ENCODE measurements around the gene PARP6.

Gene PARP6

DNA sequence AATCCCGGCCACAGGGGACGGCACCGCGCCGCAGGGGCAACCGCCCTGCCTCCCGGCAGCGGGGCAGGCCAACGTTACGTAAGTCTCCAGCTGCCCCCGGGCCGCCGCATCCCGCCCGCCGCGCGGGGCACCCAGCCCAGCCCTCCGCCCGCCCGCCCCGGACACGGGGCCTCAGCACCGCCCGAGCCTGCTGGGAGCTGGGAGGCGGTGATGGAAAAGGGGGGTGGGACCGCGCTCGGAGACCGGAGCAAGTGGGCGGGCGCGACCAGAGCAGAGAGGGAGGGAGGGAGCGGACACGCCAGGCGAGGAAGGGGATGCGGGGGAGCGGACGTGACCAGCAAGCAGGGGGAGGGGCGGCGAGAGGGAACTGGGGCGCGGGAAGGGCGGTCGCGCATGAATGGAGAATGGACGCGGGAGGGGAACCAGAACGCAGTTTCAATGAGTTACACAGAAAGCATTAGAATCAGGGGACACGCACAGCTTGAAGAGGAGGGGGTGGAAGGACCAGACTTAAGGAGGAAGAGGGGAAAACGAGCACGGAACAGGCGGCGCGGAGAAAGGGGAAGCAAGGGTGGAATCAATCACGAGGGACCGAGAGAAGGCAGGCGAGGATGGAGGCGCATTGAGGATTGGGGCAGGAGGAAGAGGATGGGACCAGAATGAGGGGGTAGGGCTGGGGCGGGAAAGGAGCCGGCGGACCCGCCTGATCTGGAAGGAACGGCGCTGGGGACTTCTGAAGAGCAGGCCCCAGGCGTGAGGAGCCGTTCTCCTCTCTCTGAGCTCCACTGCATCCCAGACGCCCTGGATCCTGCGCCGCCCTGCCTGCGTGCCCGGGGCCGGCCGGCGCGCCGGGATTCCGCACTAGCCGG, 41.9 kb downstream of the PARP6 start:
- DNase-seq (ENCODE audit: low spot score), result peak; percentile 89

DNA sequence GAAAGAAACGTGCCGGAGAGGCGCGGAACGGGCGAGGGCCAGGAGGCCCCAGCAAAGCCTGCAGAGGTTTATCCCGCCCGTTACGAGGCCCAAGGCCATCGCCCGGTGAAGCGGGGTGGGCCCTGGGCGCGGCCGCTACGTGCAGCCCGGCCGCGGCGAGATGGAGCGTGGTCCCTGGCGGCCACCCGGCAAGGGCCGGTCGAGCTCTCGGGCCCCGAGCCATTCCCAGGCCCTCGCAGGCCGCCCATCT, 42.5 kb downstream of the PARP6 start:
- DNase-seq (ENCODE audit: low spot score), result no peak

DNA sequence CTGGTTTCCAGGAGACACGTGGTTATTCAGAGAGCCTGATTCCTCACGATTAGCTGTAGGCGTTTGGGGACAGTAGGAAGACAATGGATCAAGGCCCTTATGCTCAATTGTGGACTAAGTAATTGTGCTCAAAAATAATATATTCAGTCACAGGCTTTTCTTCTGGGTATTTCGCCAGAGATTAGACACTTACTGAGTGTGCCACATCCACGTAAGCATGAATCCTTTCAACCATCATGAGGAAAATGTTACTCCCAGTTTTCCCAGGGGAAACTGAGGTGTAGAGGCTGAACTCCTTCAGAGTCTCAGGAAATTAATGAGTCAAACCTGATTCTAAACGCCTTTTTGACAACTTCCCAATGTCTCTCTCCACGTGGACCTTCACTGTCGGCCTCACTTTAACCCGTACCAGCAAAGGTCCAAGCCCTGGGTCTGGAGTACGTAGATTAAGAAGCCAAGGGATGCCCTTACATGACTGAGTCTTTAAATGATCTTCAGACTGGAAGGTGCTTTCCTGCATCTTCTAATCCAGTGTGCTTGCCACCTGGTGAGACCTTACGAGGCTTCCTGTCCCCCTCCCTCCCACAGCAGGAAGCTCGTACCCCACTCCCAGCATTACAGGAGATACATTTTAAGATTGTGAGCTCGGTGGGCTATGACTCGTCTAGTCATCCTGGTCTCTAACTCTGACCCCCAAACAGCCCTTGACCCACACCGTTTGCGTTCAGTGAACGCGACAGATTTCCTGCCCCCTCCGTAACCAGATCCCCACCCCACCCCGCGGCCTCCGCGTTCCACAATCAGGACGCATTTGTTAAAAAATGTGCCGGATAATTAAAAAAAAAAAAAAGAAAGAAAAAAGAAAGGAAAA, 43.0 kb downstream of the PARP6 start:
- peak; percentile 18 for DNase-seq (ENCODE audit: low spot score)

DNA sequence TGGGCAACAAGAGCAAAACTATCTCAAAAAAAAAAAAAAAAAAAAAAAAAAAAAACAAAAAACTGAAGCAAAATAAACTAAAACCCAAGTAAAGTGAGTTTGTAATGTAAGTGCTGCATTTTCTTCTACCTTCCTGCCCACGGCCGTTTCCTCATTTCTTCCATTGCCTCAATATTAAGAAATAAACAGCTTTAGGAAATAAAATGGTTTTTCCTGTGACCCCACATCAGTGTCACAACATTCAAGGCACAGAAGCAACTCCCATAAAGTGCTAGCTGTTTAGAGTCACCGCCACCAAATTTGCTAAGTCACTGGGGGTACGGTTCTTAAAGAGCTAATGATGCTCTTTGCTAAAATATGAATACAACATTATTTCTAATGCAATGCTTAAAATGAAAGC, 44.6 kb downstream of the PARP6 start:
- DNase-seq (ENCODE audit: low spot score), result no peak

DNA sequence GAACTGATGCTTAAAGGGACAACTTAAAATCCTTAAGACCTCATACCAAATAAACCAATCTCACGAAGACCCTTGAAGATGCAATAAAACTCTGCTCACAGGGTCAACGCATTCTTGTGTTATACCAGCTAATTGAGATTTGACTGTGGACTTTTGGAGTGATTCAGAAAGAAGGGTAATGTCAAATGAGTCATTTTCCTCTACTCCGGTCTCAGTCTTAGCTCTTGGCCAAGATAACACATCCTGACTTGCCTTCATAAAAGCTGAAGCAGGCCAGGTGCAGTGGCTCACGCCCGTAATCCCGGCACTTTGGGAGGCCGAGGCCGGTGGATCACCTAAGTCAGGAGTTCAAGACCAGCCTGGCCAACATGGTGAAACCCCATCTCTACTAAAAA, 45.2 kb downstream of the PARP6 start:
- DNase-seq (ENCODE audit: low spot score), result no peak

DNA sequence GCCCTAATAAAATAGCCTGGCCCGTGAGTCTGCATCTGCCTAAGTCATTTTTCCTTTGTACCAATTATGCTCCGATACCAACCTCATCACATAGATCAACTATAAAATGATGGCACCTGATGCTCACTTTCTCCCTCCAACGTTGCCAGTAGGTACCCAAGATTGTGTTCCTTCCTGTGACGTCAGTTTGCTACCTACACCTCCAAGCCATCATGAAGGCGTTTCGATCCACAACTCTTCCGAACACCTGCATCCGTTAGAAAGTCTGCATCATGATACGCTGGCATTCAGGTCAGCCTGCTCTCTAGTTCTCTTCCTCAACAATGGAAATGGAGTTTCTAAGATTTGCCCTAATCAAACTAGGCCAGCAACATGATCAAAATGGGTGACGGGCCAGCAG, 49.1 kb downstream of the PARP6 start:
- DNase-seq (ENCODE audit: low spot score), result no peak

DNA sequence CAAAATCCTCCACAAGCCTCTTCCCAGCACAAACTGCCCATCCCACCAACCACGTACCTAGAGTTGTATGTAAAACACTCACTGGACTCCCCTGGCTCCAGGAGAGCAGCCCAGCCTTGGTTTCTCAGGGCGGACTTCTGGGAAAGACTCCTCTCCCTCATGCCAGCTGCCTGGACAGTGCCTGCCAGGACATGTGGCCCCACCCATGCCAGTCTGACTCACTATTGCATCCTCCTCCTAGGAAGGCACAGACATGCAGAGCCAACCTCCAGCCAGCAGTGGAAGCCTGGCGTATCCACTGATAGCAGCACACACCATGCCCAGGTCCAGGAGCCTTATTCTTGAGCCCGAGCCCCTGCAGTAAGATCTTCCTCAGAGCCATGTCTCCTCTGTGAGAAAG, 50.0 kb downstream of the PARP6 start:
- DNase-seq (ENCODE audit: low spot score), result no peak

DNA sequence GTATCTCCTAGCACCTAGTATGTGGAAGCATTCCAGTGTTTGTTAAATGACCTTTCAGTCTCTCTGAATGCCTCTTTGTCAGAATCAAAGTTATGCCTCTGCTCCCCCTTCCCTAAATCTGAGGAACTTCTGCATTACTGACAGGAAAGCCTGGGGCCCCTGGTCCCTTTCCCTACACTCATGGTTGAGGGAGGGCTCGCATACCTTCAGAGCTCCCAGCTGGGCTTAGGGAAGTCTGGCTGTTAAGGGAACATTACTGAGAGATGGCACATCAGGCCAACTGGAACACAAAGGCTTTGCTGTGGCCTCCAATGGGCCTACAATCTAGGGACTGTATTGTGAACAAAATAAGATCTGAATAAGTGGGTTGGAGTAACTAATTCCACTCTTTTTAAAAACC, 51.7 kb downstream of the PARP6 start:
- no peak for DNase-seq (ENCODE audit: low spot score)

DNA sequence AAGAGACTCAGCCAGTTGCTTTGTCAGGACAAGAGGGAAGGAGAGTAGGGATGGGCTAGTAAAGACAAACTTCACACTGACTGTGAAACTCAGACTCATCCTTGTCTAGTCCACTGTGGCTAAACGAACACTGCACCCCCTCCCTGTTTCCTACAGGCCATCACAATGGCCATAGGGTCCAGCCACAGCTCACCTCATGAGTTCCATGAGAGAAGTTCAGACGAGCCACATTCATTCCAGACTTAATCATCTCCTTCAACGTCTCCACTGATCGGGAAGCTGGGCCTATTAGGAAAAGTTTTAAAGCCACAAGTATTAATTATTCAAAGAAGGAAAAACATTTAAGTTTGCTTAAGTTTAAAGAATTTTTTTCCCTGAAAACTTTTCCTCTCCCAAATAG, 55.1 kb downstream of the PARP6 start:
- no peak for DNase-seq (ENCODE audit: low spot score)

DNA sequence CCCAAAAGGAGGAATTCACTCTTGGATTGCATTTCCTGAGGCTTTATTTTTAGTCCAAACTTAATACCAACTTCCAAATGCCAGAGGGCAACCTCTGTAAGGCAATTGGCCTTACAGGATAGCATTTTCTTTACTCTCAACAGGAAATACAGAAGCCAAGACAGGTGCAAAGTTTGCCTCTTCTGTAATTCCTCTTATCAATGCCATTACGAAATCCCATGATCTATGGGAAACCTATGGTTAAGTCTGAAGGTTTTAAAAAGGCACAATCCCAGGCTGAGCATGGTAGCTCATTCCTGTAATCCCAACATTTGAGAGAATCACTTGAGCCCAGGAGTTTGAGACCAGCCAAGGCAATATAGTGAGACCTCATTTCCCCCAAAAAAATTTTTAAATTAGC, 56.3 kb downstream of the PARP6 start:
- DNase-seq (ENCODE audit: low spot score), result no peak

DNA sequence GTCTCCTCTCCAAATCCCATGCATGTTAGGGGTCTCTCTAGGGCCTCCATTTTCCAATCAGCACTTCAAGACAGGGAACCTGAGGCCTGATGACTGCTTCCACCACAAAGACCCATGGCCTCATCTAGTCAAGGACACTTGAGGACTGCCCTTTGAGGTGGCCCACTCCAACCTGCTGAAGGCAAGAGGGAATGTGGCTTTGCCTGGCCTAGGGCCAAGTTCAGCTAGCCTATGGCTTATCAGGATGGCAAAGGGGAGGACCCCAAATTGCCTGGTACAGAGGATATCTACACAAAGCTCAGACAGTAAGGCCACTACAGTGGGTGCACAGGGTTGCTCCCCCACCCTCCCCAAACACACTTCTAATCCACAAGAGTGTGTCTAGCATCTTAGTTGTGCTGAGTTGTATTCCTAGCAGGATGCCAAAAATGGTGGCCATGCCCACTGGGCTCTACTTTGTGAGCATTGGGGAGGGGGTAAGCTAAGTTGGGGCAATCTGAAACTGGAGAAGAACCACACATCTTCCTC, 64.7 kb downstream of the PARP6 start:
- no peak for DNase-seq (ENCODE audit: low spot score)

DNA sequence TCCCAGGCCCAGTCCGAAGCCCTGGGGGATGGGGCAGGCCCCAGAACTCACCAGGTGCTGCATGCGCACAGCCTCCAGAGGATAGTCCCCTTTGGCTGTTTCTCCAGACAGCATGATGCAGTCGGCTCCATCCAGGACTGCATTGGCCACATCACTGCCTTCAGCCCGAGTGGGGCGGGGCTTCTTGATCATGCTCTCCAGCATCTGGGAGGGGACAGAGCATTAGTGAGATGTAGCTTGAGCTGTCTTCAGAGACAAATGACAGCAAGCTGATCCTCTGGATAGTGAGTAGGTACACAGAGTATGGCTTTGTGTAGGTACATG, 65.7 kb downstream of the PARP6 start:
- DNase-seq (ENCODE audit: low spot score), result no peak

DNA sequence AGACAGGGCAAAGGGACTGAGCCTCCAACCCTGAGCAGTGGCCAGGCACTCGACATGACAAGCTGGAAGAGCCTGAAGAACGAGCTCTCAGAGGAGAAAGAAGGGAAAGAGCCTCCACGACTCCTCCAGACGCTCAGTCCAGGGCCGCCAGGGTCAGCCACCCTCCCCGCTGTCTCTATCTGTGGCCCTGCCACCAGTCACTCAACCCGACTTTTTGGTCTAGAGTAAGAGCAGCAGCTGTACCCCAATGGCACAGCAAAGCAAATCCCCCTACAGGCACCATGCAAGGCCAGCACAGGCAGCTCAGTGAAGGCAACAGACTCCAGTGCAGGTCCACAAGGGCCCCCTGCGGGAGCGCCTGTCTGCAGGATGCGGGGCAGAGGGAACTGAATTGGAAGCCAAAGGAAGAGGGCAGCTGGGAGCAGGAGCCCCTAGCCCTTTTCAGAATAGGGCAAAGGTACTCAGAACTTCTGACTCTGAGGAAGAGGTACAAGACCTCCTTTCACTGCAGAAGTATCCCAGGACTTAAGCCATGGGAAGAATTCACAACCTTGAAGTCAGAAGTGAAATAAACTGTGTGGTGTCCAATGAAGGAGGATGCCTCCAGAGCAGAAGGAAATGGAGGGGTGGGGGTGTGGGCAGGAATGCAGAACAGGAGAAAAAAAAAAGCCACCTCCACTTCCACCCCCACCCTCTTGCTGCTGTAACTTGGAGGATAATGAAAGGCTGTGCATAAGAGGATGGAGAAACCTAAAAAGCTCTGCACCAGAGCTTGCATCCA, 66.3 kb downstream of the PARP6 start:
- DNase-seq (ENCODE audit: low spot score), result no peak

DNA sequence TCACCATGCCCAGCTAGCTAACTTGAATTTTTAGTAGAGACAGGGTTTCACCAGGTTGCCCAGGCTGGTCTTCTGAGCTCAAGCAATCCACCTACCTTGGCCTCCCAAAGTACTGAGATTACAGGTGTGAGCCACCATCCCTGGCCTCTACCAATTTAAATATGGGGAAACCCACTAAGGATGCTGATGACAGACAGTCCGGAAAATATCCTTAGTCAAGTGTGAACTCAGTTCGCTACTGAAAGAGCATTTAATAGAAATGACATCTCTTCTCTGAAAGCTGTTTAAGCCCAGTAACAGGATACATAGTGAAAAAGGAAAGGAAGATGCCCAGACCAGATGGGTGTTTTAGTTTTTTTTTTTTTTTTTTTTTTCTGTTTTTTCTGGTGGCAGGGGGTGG, 67.1 kb downstream of the PARP6 start:
- DNase-seq (ENCODE audit: low spot score), result no peak

DNA sequence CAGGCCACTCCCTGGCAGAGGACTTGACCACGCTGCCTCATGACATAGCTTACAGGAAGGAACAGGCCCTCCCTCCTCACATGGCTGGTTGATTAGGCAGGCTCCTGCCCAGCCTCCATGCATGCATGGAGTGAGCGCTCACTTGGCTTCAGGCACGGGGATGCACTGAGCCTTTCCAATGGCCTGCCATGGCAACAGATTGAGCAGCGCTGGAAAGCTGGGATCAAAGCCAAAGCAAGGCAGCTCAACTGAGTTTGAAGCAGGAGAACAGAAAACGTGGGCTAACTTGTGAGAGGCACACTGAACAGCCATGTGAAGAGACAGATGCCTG, 68.9 kb downstream of the PARP6 start:
- peak; percentile 89 for DNase-seq (ENCODE audit: low spot score)

DNA sequence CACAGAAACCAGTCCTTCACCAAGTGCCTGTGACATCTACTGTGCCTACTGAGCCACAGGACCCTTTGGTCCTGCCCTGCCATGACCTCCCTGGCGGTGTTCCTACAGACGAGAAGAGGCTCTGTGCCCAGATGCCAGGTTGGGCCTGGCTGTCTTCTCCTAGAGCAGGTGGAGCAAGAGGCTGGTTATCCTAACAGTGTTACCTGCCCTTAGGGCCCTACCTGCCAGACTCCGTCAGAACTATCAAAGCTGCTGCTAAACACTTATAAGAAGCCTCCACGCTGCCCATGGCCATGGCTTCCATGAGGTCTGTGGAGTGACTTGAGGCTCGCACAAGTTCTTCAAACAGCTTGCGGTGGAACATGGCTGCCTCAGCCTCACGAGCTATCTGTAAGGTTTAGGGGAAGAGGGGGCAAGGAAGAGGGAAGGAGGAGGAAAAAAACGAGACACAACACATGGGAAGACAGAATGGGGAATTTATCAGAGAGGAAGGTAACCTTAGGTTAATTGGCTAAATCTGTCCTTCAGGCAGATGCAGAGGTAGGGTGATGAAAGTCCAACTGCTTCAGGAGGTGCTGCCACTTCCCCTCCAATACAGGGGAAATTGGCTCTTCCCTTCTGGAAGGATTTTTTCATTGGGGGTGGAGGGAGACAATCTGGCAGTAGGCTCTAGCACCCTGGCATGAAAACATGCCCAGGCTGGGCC, 69.4 kb downstream of the PARP6 start:
- DNase-seq (ENCODE audit: low spot score), result no peak

DNA sequence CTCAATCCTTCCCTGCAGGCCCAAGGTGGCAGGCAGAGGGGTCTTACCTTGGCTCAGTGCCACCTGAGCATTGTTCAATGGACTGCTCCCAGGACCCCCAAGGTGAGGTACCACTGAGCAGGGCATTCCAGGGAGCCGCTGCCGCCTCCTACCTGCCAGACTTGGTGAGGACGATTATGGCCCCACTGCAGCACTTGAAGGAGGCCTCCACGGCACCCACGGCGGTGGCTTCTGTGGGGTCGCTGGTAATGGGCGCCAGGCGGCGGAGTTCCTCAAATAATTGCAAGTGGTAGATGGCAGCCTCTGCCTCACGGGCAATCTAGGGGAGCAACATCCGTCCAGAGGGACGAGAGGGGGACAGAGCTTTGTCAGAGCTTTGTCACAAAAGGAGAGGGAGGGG, 70.1 kb downstream of the PARP6 start:
- DNase-seq (ENCODE audit: low spot score), result no peak

DNA sequence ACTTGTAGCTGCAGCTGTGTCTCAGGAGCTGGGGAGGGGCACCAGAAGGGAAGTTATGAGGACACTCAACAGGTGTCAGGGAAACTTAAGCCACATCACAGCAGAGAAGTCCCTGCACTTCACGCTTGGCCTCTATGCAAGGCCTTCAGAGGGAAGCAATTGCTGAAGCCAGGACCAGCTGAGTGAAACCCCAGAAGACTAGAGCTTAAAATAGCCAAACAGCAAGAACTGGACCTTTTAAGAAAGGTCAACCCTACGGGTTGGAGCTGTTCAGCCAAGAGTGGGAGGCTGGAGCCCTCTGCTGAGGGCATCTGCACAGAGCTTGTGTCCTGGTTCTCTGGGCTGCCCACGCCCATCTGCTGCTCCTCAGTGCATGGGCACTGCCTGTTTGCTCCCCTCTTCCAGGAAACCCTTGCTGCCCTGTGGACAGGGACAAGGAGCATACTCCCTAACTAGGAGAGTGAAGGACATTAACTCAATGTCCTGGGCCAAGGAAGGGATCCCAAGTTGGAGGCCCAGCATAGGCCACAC, 70.9 kb downstream of the PARP6 start:
- DNase-seq (ENCODE audit: low spot score), result no peak

DNA sequence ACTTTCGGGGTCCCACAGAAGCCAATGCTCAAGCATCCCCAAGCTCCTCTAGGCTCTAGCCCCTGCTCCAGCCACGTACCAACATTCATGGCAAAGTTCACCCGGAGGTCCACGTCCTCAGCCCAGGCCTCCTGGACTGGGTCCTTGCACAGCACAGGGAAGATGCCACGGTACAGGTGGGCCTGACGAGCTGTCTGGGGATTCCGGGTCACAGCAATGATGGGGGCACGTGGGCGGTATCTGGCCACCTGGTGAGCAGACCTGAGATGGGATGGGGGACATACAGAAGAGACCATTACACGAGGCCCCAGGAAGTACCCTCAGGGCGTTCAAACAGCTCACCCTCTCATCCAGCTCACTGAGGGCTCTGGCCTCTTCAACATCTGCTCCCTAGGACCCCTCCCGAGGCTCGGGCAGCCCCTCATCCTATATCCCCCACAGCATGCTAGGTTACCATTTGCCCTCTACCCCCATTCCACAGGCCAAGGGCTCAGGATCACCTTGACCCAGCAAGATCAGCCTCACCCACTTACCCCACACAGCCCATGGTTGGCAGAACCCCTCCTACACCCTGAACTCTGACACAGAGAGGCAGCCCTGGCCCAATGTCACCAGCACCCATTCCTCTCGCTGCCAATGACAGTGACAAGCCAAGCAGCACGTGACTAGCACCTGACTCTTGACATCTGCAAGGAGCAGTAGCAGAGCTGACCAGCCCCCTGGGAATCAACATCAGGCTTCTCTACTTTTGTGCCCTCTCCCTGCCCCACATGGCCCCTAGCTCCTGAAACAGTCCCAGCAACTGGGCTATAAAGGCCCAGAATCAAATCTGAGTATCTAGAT, 71.7 kb downstream of the PARP6 start:
- DNase-seq (ENCODE audit: low spot score), result no peak

DNA sequence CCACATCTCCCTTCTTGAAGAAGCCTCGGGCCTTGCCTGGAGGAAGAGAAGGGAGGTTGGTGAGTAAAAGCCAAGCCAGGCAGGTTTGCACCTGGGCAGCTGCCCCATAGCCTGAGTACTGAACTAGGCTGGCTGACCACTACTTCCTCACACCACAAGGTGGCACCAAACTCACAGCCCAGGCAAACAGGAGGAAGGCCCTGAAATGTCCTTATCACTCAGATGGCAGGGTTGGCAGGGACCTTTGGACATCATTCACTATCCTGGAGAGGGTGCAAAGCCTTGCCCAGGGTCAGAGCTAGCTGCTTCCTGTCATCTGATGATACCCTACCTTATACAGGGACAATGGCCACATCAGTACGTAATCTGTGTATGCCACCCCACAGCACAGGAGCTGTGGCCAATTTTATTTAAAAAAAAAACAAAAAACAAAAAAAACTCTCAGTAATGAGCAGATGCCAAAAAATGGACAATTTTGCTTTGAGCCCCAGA, 72.6 kb downstream of the PARP6 start:
- DNase-seq (ENCODE audit: low spot score), result peak; percentile 61

DNA sequence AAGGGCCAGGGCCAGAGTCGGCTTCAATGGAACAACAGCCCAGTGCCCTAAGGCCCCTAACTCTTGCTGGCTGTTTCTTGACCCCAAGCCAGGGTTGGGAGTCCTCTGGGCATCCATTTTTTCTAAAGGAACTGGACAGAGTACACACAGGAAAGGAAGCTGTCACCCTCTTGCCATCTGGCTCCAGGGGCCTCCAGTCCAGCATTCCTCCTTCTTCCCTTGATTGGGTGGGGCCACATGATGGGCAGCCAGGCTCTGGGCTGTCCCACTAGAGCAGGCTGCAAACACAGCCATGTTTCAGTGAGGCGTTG, 73.2 kb downstream of the PARP6 start:
- DNase-seq (ENCODE audit: low spot score), result no peak
